ENCODE results near the gene TRIM63.

DNA sequence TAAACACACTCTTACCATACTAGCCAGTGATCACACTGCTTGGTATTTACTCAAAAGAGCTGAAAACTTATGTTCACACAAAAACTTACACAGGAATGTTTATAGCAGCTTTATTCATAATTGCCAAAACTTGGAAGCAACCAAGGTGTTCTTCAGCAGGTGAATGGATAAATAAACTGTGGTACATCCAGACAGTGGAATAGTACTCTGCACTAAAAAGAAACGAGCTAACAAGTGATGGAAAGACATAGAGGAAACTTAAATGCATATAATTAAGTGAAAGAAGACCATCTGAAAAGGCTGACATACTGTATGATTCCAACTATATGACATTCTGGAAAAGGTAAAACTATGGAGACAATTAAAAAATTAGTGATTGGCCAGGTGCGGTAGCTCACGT is 23.5 kb upstream of the TRIM63 start:
- no peak for TF ChIP-seq BHLHE40 (IDR thresholded peaks at IDR 0.05; ENCODE audit: low read depth, low read length)
- TF ChIP-seq EHMT2 (IDR thresholded peaks at IDR 0.05; ENCODE audit: low read depth): no peak
- no peak for TF ChIP-seq RAD21 (conservative IDR thresholded peaks at IDR 0.05 in 1 of 2, IDR thresholded peaks at IDR 0.05 in 1 of 2)
- TF ChIP-seq, protein P1, sequence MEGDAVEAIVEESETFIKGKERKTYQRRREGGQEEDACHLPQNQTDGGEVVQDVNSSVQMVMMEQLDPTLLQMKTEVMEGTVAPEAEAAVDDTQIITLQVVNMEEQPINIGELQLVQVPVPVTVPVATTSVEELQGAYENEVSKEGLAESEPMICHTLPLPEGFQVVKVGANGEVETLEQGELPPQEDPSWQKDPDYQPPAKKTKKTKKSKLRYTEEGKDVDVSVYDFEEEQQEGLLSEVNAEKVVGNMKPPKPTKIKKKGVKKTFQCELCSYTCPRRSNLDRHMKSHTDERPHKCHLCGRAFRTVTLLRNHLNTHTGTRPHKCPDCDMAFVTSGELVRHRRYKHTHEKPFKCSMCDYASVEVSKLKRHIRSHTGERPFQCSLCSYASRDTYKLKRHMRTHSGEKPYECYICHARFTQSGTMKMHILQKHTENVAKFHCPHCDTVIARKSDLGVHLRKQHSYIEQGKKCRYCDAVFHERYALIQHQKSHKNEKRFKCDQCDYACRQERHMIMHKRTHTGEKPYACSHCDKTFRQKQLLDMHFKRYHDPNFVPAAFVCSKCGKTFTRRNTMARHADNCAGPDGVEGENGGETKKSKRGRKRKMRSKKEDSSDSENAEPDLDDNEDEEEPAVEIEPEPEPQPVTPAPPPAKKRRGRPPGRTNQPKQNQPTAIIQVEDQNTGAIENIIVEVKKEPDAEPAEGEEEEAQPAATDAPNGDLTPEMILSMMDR (IDR thresholded peaks at IDR 0.05): no peak
- TF ChIP-seq POLR2A (IDR thresholded peaks at IDR 0.05; ENCODE audit: low read length): no peak
- TF ChIP-seq MYC (IDR thresholded peaks at IDR 0.05; ENCODE audit: borderline replicate concordance, low read length): no peak
